BE2C (cell line): ENCODE results near the gene EIF4G3.
"Not testable (repeated sequence)": the region's sequence is repeated elsewhere in the genome, so short reads cannot be mapped to it uniquely, and the experiment has no call there.

Experiments
- DNase-seq: peaks from one replicate; pipeline ENCODE4 v3.0.0-alpha.2; 2020
- H3K27me3 ChIP-seq: fragments of 250-450 bp; sonication (Bioruptor Pico); 2 replicates; pipeline ENCODE4 v1.5.1; 2020; ENCODE audit warnings: mild to moderate bottlenecking
- H3K36me3 ChIP-seq: fragments of 250-450 bp; sonication (Bioruptor Pico); 2 replicates; pipeline ENCODE4 v1.5.1; 2020; ENCODE audit warnings: mild to moderate bottlenecking
- H3K4me1 ChIP-seq: fragments of 250-450 bp; sonication (Bioruptor Pico); 2 replicates; pipeline ENCODE4 v1.5.1; 2020
- H3K4me3 ChIP-seq: 2 replicates; pipeline ENCODE4 v1.5.1; 2011; ENCODE audit warnings: low read depth, low read length
- H3K9me3 ChIP-seq: fragments of 250-450 bp; sonication (Bioruptor Pico); 2 replicates; pipeline ENCODE4 v1.5.1; 2020
- TF ChIP-seq, protein P1 (sequence below): IDR thresholded peaks from 2 replicates; pipeline ENCODE4 v1.5.1; 2012; ENCODE audit warnings: mild to moderate bottlenecking, low read depth, low read length

EIF4G3 gene

DNA sequence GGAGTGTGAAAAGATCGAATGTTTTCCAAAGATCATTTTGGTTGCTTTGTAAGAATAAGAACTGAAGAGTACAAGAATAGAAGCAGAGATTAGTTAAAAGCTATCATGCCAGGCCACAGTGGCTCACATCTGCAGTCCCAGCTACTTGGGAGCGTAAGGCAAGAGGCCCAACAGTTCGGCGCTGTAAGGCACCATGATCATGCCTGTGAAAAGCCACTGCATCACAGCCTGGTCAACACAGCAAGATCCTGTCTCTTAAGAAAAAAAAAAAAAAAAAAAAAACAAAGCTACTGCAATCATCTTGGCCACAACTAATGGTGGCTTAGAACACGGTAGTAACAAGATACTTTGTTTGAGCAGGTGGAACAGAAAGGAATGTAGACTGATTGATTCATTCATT lies 116.2 kb downstream of the EIF4G3 start:
- Histone ChIP-seq H3K9me3 (no peaks in the 10 kb centered on the region), H3K27me3 (no peaks in the 10 kb centered on the region), H3K36me3 (no peaks in the 10 kb centered on the region), H3K4me3 (no peak overlapping the region), H3K4me1 (no peaks in the 10 kb centered on the region)
- TF ChIP-seq, protein P1, sequence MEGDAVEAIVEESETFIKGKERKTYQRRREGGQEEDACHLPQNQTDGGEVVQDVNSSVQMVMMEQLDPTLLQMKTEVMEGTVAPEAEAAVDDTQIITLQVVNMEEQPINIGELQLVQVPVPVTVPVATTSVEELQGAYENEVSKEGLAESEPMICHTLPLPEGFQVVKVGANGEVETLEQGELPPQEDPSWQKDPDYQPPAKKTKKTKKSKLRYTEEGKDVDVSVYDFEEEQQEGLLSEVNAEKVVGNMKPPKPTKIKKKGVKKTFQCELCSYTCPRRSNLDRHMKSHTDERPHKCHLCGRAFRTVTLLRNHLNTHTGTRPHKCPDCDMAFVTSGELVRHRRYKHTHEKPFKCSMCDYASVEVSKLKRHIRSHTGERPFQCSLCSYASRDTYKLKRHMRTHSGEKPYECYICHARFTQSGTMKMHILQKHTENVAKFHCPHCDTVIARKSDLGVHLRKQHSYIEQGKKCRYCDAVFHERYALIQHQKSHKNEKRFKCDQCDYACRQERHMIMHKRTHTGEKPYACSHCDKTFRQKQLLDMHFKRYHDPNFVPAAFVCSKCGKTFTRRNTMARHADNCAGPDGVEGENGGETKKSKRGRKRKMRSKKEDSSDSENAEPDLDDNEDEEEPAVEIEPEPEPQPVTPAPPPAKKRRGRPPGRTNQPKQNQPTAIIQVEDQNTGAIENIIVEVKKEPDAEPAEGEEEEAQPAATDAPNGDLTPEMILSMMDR, result no peak
- DNase-seq, result no peak

DNA sequence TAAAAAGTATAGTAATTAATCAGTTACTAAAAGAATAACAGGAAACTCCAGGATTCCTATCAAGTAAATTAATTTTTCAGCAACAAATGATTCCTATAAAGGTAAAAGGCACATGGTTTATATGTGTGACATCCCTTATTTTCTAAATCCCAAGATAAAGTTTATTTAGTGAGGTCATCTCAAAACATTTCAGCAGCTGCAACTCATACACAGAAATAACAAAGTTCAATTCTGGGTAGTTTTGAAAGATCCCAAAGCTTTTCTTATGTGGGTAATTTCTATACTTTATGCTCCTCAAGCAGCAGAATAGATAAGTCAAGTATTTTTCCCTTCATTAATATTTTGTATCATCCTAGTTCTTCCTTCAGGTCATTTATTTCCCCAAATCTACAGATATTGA lies 117.7 kb downstream of the EIF4G3 start:
- DNase-seq, result no peak
- Histone ChIP-seq H3K4me3 (no peak overlapping the region), H3K27me3 (no peaks in the 10 kb centered on the region), H3K4me1 (no peaks in the 10 kb centered on the region), H3K9me3 (no peaks in the 10 kb centered on the region), H3K36me3 (no peaks in the 10 kb centered on the region)
- TF ChIP-seq, protein P1, result no peak

DNA sequence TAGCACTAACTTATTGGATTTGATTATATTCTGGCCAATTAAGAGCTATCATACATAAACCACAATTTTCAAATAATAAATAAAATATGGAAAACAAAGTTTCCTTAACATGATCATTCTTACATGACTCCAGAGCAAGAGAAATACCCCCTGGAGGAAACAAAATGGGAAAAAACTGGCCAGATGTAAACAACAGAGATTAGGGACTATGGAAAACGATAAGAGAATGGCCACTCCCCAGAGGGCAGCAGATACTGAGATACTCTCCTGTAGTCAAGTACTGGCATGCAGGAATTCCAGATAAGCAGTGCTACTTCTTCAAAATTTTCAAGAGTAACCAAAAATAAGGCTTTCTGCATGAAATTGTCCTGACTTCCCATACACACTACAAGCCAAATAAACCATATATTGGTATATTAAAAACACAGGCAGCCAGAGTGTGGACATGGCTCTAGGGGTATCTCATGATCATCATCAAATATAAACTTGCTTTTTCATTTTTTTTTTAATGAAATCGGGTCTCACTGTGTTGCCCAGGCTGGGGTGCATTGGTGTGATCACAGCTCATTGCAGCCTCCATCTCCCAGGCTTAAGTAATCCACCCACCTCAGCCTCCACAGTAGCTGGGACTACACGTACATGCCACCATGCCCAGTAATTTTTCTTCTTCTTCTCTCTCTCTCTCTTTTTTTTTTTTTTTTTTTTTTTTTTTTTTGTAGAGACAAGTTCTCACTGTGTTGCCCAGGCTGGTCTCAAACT lies 118.5 kb downstream of the EIF4G3 start:
- H3K27me3 ChIP-seq, result no peaks in the 10 kb centered on the region
- TF ChIP-seq, protein P1, result no peak

DNA sequence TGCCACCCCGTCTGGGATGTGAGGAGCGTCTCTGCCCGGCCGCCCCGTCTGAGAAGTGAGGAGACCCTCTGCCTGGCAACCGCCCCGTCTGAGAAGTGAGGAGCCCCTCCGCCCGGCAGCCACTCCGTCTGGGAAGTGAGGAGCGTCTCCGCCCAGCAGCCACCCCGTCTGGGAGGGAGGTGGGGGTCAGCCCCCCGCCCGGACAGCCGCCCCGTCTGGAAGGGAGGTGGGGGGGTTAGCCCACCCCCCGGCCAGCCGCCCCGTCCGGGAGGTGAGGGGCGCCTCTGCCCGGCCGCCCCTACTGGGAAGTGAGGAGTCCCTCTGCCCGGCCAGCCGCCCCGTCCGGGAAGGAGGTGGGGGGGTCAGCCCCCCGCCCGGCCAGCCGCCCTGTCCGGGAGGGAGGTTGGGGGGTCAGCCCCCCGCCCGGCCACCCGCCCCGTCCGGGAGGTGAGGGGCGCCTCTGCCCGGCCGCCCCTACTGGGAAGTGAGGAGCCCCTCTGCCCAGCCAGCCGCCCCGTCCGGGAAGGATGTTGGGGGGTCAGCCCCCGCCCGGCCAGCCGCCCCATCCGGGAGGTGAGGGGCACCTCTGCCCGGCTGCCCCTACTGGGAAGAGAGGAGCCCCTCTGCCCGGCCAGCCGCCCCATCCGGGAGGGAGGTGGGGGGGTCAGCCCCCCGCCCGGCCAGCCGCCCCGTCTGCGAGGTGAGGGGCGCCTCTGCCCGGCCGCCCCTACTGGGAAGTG lies 123.3 kb downstream of the EIF4G3 start:
- H3K4me1 ChIP-seq, H3K4me3 ChIP-seq, H3K9me3 ChIP-seq, H3K27me3 ChIP-seq, DNase-seq, H3K36me3 ChIP-seq: not testable (repeated sequence)

More for the DNA sequence above, 118.5 kb downstream of the EIF4G3 start:
- H3K36me3 ChIP-seq, result no peaks in the 10 kb centered on the region
- H3K9me3 ChIP-seq, result no peaks in the 10 kb centered on the region
- no peaks in the 10 kb centered on the region for H3K4me1 ChIP-seq
- no peak overlapping the region for H3K4me3 ChIP-seq
- no peak for DNase-seq

DNA sequence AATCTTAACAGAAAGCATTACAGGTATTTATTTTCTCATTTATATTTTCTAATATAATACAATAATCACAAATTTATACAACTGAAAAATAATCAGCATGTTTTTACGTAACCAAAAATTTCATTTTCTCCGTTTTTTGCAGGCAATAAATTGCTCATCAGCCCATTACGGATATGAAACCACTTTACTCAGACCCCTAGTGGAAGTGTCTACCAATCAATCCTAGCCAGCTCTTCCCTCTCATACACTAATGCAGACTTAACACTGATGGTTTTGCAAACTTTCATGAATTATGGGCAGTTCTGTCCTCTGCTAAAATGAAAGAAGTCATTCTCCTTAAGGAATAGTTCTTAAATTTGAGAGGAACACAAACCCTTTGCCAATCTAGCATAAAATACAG lies 124.7 kb downstream of the EIF4G3 start:
- DNase-seq, result no peak
- no peak overlapping the region for H3K4me3 ChIP-seq
- H3K4me1 ChIP-seq, result no peaks in the 10 kb centered on the region
- H3K9me3 ChIP-seq, result no peaks in the 10 kb centered on the region
- TF ChIP-seq, protein P1, result 0 out of 2 replicates have a peak, but pooled peaks have one; percentile 3
- no peaks in the 10 kb centered on the region; the same call in 1 of the 2 replicates for H3K36me3 ChIP-seq
- no peaks in the 10 kb centered on the region for H3K27me3 ChIP-seq

DNA sequence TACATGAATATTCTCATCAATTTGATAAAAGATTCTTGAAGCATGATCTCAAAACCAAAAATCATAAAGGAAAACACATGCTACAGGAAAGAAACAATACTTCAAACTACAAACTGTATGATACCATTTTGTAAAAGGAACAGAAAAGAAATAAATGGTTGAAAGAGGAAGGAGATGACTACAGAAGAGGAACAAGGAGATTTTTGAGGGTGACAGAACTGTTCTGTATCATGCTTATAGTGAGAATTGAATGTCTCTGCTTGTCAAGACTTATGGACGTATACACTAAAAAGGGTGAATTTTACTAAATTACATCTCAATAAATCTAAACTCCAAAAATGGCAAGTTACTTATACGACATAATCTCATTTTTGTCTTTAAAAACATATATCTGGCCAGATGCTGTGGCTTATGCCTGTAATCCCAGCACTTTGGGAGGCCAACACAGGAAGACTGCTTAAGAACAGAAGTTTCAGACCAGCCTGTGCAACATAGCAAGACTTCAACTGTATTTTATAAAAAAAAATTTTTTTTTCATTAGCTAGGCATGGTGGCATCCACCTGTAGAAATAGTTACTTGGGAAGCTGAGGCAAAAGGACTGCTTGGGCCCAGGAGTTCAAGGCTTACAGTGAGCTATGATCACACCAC lies 125.4 kb downstream of the EIF4G3 start:
- no peaks in the 10 kb centered on the region; the same call in 1 of the 2 replicates for H3K36me3 ChIP-seq
- no peak overlapping the region for H3K4me3 ChIP-seq
- H3K9me3 ChIP-seq, result no peaks in the 10 kb centered on the region
- DNase-seq, result no peak
- H3K27me3 ChIP-seq, result no peaks in the 10 kb centered on the region
- H3K4me1 ChIP-seq, result peaks cover under 1% of the 10 kb centered on the region; the same call in 1 of the 2 replicates
- TF ChIP-seq, protein P1, result no peak
